ENCODE results near the gene NFIB.

DNA sequence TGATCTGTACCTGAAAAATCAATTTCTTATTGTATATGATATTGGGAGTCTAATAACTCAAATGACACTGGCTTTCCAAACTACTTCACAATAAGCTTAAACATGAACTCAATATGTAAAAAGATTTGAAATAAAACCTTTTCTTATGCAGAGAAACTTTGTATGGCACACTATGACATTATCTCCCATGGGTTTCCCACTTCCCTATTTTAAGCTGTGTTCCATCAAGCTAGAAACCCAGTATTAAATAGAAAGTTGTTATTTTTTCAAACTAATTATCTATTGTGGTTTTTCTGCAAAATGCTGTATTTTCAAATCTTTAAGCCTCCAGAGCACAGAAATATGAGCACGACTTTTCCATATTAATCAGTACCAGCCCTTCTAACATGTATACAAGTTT is 174.7 kb downstream of the NFIB start:
- TF ChIP-seq CTCF (optimal IDR thresholded peaks at IDR 0.05 in 1 of 3, IDR thresholded peaks at IDR 0.05 in 1 of 3, conservative IDR thresholded peaks at IDR 0.05 in 1 of 3; ENCODE audit: extremely low read depth in 1 of 3, insufficient read depth in 2 of 3, low read length in 3 of 3) (no peak), EZH2 (IDR thresholded peaks at IDR 0.05; ENCODE audit: low read length) (no peak)

Data from keratinocyte (primary cell).